Measurements from ENCODE around the gene FA2H. TPM values are rescaled to one million over a fixed set of nuclear protein-coding genes. Genes with fewer than 3 reads are reported as not detected.

The FA2H gene
- total RNA-seq, 1 donor from 2014 or later = not detected

DNA sequence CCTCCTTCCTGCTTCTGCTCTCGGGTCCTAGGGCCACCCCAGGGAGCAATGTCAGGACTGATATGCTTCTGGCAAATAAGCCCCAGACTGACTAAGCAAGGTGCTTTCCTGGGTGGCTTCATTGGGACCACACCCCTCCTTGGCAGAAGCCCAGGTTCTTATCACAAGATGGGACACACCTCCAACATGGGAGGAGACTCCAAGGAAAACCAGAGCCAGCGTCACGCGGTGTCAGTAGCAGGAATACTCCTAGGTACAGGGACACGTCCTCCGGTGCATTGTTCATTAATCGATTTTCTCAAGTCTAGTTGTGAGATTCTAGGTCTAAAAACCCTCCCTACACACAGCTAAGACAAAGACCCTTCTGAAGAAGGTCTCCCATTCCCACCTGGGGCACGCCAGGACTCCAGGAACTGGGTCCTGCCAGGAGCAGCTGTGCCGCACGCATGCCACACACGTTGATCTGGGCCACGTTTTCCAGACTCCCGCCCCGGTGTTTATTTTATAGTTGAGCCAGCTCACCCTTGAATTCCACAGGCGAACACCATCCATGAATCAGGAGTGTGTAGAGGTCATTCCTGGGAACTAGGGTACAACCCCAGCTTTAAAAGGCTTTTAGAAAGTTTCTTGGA, 30.8 kb downstream of the FA2H start:
- no peaks in the 10 kb centered on the region for H3K27me3 Mint-ChIP-seq (ENCODE audit: low read depth)
- no peak for DNase-seq (ENCODE audit: low read depth, low spot score)
- H3K36me3 Mint-ChIP-seq (ENCODE audit: low read depth) = no peaks in the 10 kb centered on the region
- H3K4me1 Mint-ChIP-seq = peaks cover 21% of the 10 kb centered on the region
- TF ChIP-seq, protein P1, sequence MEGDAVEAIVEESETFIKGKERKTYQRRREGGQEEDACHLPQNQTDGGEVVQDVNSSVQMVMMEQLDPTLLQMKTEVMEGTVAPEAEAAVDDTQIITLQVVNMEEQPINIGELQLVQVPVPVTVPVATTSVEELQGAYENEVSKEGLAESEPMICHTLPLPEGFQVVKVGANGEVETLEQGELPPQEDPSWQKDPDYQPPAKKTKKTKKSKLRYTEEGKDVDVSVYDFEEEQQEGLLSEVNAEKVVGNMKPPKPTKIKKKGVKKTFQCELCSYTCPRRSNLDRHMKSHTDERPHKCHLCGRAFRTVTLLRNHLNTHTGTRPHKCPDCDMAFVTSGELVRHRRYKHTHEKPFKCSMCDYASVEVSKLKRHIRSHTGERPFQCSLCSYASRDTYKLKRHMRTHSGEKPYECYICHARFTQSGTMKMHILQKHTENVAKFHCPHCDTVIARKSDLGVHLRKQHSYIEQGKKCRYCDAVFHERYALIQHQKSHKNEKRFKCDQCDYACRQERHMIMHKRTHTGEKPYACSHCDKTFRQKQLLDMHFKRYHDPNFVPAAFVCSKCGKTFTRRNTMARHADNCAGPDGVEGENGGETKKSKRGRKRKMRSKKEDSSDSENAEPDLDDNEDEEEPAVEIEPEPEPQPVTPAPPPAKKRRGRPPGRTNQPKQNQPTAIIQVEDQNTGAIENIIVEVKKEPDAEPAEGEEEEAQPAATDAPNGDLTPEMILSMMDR (conservative IDR thresholded peaks at IDR 0.05) = no peak
- no peaks in the 10 kb centered on the region for H3K9me3 Mint-ChIP-seq
- H3K27ac Mint-ChIP-seq (ENCODE audit: unreplicated experiment) = no peak overlapping the region
- H3K4me3 Mint-ChIP-seq = no peak overlapping the region

DNA sequence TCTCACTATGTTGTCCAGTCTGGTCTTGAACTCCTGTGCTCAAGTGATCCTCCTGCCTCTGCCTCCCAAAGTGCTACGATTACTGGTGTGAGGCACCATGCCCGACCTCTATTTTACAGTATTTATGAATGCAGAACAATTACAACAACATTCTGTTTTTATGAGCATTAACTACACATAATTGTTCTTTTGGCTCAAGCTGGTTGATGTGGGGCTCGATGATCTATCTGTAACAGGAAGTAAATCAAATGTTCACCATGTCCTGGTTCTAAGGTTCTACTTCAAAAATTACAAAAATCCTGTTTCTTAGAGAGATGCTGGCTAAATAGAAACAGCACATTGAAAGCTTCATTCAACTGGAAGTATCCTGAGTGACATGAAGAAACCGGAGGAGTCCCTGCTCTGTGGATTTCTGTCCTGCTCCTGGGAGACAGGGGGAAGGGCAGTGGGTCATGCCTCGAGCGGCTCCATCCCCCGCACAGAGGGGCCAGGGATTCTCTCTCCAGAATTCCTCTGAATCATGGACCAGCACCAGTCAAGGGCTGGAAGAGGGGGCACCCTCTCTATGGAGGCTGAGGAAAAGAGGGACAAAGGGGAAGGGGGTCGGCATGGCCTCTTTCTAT, 31.5 kb downstream of the FA2H start:
- no peak for DNase-seq (ENCODE audit: low read depth, low spot score)
- Mint-ChIP-seq H3K27ac (ENCODE audit: unreplicated experiment) (no peak overlapping the region), H3K36me3 (ENCODE audit: low read depth) (no peaks in the 10 kb centered on the region), H3K27me3 (ENCODE audit: low read depth) (no peaks in the 10 kb centered on the region), H3K4me3 (no peak overlapping the region), H3K4me1 (peaks cover 17% of the 10 kb centered on the region), H3K9me3 (no peaks in the 10 kb centered on the region)
- TF ChIP-seq, protein P1 (conservative IDR thresholded peaks at IDR 0.05) = no peak

DNA sequence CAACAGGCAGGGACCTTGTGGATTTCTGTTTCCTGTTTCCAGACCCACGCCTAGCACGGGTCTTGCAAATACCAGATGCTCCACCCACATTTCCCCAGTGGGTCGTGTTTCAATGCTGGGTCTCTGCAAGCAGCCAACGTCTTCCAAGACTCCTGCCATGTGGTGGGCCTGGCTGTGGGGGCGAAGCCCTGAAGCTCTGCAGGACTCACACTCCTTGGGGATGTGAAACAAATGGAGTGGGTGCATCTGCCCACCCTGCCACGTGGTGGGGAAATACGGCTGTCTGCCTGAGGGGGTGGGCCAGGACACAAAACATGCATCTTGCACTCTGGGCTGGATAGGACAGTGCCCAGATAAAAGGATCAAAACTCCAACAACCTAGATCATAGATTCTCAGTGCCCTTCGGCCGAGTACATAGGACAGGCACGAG, 32.6 kb downstream of the FA2H start:
- DNase-seq (ENCODE audit: low read depth, low spot score) = no peak
- Mint-ChIP-seq H3K36me3 (ENCODE audit: low read depth) (no peaks in the 10 kb centered on the region), H3K4me1 (peaks cover 9% of the 10 kb centered on the region), H3K9me3 (no peaks in the 10 kb centered on the region), H3K27ac (ENCODE audit: unreplicated experiment) (no peak overlapping the region), H3K27me3 (ENCODE audit: low read depth) (no peaks in the 10 kb centered on the region), H3K4me3 (no peak overlapping the region)
- TF ChIP-seq, protein P1 (conservative IDR thresholded peaks at IDR 0.05) = no peak

DNA sequence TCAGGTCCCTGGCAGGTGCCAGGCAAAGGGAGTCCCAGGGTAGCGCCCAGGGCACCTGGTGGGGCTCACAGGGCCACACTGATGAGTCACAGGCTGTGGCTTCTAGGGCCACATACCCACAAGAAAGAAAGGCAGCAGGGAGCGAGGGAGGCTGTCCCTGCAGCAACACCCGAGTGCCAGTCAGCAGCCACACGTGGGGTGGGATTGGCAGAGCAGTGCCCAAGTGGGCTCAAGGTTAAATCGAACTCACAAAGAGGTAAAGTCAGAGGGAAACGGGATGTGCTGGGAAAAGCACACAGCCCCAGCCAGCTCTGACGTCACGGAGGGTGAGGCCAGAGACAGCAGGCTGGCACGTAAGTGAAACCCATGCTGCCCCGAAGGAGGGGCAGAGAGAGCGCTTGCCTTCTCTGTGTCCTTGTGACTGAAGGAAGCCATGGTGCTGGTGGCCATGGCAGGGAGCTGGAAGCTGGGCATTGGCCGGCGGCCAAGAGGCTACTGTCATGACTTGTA, 33.8 kb downstream of the FA2H start:
- Mint-ChIP-seq H3K9me3 (no peaks in the 10 kb centered on the region), H3K36me3 (ENCODE audit: low read depth) (no peaks in the 10 kb centered on the region), H3K4me3 (no peak overlapping the region), H3K27ac (ENCODE audit: unreplicated experiment) (no peak overlapping the region), H3K27me3 (ENCODE audit: low read depth) (no peaks in the 10 kb centered on the region), H3K4me1 (peaks cover 9% of the 10 kb centered on the region)
- no peak for DNase-seq (ENCODE audit: low read depth, low spot score)
- TF ChIP-seq, protein P1 (conservative IDR thresholded peaks at IDR 0.05) = no peak

DNA sequence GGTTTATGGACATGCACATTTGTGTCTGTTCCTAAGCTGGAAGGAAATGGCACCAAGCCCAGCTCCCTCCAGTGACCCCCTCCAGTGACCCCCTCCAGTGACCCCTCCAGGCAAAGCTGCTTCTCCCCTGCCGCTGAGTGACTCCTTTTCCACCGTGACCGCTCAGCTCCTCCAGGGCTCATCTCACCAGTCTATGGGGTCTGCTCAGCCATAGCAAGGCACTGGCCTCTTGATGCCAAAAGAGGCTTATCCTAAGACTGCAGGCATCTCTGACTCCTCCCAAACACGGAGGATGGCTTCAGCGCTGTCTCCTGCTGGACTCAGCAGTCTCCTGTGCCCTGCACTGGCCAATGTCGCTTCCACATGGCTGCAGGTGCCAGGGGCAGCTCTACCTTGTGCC, 35.3 kb downstream of the FA2H start:
- Mint-ChIP-seq H3K27me3 (ENCODE audit: low read depth) (no peaks in the 10 kb centered on the region), H3K4me1 (peaks cover 18% of the 10 kb centered on the region), H3K4me3 (no peak overlapping the region), H3K27ac (ENCODE audit: unreplicated experiment) (no peak overlapping the region), H3K36me3 (ENCODE audit: low read depth) (no peaks in the 10 kb centered on the region), H3K9me3 (no peaks in the 10 kb centered on the region)
- TF ChIP-seq, protein P1 (conservative IDR thresholded peaks at IDR 0.05) = no peak
- DNase-seq (ENCODE audit: low read depth, low spot score) = no peak
